OCI-LY3 (cell line): Measurements from ENCODE around the gene BCR.

Experiments used
- EZH2phosphoT487 ChIP-seq: fragments of 200-600 bp; shearing (Covaris generic); IDR thresholded peaks from 2 replicates; pipeline ENCODE4 v1.6.1; 2018; ENCODE audit warnings: antibody characterized with exemption, mixed run types, low read depth
- TF ChIP-seq, protein P1 (sequence below): fragments of 200-600, 300-600 bp; sonication (generic); IDR thresholded peaks from 2 replicates; pipeline ENCODE4 v1.5.1; 2014; ENCODE audit warnings: antibody characterized with exemption, low read length, low read depth

DNA sequence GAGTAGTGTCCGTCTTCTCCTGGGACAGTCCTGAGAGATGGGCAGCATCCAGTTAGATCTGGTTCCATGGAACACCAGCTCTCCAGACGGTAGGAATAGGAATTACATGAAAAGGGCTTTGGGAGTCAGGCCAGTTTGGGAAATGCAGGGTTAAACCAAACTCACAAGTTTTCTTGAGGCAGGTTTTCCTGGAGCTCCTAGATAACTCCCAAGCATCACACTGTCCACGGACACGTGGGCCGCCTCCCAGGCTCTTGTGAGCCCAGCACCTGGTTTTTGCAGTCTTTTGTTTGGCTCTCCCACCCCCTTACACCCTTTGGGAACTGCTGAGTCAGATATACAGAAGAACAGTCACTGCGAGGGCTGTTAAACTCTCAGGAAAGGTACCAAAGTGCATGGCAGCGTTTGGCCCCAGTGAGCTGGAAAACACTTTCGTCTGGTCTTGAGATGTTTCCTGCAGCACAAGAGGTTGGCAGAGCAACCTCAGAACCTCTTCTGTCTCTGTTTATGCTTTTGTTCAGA lies 90.0 kb downstream of the BCR start:
- TF ChIP-seq, protein P1, sequence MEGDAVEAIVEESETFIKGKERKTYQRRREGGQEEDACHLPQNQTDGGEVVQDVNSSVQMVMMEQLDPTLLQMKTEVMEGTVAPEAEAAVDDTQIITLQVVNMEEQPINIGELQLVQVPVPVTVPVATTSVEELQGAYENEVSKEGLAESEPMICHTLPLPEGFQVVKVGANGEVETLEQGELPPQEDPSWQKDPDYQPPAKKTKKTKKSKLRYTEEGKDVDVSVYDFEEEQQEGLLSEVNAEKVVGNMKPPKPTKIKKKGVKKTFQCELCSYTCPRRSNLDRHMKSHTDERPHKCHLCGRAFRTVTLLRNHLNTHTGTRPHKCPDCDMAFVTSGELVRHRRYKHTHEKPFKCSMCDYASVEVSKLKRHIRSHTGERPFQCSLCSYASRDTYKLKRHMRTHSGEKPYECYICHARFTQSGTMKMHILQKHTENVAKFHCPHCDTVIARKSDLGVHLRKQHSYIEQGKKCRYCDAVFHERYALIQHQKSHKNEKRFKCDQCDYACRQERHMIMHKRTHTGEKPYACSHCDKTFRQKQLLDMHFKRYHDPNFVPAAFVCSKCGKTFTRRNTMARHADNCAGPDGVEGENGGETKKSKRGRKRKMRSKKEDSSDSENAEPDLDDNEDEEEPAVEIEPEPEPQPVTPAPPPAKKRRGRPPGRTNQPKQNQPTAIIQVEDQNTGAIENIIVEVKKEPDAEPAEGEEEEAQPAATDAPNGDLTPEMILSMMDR: no peak
- TF ChIP-seq EZH2phosphoT487: no peak
